ENCODE measurements around the gene PRKCZ. TPM values are rescaled to one million over a fixed set of nuclear protein-coding genes. Genes with fewer than 3 reads are reported as not detected.
A peak's percentile ranks its signal among the peaks of the same experiment; 100 is the strongest.

Gene PRKCZ
- total RNA-seq, 2 donors from 2014 or later, result 60.7 to 67.8 TPM

DNA sequence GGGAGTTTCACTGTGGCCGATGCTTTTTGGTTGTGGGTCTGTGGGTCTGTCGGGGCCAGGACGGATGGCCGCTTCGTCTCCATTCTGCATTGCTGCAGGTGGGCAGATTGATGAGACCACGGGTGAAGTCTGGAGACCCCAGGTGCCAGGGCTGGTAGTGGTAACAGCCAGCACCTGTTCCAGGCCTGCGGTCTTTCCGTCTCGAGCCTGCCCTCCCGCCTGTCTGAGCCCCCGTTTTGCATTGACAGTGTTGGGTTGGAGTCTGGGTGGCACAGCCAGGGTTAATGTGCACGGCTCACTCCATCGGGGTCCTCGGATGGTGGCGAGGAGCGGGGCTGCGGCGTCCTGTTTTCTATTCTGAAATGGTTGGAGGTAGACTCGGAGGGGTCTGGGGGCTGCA, 24.2 kb downstream of the PRKCZ start:
- intact Hi-C loops (cut with DNase I, micrococcal nuclease), result no loop called here
- DNase-seq, result no peak
- no peak for ATAC-seq

DNA sequence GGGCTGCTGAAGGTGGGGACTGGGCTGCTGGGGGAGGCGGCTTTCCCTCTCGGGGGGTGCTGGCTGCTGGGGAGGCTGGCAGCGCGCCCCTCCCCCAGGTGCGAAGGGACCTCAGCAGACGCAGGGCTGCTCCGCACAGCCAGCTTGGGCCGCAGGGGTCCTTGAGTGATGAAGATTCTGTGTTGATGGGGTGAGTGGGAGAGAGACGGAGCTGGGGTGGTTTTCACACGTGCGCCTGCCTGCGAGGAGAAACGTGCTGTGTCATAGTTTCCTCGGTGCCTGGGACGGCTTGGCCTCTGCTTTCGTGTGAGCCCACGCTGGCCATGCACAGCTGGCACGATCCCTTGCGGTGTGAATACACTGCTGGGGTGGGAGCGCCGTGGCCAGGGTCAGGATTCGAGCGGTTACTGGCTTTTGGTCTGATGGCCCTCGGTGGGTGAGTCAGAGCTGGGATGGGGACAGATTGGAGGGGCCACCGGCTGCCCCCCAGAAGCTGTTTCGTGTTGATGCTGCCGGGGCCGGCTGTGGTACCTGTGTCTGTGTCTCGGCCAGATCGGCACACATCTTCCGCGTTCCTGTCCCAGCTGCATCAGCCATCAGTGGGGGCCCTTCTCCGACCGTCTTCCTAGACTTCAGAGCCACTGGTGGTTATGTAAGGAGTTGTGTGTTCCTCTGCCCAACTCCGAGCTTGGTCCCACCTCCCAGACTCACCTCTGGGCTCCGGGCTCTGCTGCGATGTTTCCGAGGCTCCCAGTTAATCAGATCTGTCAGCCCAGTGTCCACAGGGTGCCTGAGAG, 24.9 kb downstream of the PRKCZ start:
- no peak for ATAC-seq
- no peak for DNase-seq
- intact Hi-C loops (cut with DNase I, micrococcal nuclease), result no loop called here

DNA sequence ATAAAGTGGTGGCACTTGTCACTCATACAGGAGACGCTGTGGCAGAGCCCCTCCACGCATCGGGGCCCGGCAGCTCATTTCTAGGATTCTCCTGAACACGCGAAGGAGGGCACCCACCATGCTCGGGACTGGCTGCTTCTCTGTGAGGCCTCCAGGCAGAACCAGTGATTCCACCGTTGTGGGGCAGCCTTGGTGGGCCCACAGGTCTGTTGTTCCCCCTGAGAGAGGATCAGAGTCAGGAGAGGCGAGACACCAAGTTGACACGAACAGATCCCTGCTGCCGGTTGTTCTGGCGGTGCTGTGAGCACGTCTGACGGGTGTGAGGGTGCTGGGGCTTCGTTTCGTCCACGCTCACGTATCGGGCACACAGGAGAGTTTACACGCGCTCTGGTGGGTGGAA, 26.6 kb downstream of the PRKCZ start:
- ATAC-seq, result no peak
- intact Hi-C loops (cut with DNase I, micrococcal nuclease), result no loop called here
- DNase-seq, result no peak

DNA sequence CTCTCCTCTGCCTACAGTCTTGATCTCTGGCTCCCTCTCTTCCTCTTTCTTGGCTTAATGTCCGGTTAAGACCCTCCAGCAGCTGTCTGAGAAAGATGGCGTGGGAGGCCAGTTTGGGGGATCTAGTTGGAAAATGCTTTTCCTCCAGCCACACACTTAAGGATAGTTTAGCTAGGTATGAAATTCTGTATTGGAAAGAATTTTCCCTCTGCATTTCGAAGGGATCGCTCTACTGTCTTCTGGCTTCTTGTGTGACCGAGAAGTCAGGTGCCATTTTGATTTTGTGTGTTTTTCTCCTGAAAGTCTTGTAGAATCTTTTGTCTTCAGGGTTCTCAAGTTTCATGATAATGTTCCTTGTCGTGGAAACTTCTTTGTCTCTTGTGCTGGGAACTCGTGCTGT, 28.0 kb downstream of the PRKCZ start:
- intact Hi-C loops (cut with DNase I, micrococcal nuclease), result no loop called here
- DNase-seq (no peak), ATAC-seq (no peak)

DNA sequence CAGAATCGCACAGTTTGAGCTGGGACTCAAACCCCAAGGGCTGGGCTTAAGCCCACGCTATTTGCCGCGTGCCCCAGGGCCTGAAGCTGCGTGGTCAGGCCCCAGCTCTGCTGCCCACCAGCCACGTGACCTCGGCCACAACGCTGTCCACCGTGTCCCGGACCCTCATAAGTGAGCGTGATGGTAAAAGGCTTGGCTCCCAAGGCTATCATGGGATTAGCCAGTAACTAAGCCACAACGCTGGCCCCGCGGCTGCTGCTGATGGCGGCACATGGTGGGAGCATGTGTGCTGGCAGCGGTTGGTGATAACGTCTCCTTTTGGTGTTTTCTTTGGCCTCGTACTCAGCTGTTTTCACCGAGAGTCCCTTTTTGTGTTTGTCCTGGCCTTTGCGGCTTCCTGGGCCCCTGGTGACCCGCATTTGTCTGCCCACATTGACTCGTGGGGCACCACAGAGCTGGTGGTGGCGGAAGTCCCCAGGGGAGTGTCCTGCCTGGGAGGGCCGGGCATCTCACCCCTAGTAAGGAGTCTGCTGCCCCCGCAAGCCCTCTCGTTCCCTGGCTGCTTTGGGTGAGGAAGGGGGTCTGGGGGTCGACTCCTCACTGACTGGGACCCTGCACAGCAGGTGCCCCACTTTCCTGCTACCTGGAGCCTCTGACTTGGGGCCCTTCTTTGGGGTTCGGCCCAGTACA, 29.3 kb downstream of the PRKCZ start:
- intact Hi-C loops (cut with DNase I, micrococcal nuclease), result no loop called here
- no peak for DNase-seq
- no peak for ATAC-seq

DNA sequence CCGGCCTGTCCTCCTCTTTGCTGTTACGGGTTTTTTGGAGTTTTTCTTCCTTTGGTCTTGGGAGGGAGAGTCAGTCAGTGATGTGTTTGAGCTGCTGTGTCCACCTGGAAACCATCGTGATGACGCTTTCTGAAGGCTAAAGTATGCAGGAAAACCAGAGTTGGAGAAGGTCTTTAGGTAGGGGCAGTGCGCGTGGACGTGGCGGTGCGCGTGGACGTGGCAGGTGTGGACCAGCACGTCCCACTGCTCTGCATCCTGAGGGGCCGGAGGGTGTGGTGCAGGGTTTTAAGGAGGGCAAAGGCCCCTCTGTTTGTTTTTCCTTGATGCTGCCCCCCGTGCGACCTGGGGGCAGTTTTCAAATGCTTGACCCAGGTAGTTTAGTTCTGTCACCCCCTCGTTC, 29.9 kb downstream of the PRKCZ start:
- ATAC-seq, result no peak
- DNase-seq, result no peak
- intact Hi-C loops (cut with DNase I, micrococcal nuclease), result no loop called here

DNA sequence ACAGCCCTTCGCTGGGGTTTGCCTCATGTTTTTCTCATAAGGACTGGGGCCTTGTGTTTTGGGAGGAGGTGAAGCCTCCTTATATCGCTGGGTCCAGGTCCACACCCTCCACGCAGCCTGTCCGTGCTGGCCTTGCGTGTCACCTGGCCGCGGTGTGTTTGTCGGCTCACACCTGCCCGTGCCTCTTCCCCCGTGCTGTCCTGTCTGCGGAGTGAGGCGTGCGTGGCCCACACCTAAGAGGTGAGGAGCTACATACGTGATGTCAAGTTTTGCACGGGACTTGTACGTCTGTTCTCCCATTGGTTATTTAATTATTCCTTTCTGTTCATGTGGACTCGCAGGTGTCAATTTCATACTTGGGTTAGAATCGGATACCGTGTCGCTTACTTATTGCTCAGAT, 30.7 kb downstream of the PRKCZ start:
- no peak for ATAC-seq
- no peak for DNase-seq
- intact Hi-C loops (cut with DNase I, micrococcal nuclease), result no loop called here

DNA sequence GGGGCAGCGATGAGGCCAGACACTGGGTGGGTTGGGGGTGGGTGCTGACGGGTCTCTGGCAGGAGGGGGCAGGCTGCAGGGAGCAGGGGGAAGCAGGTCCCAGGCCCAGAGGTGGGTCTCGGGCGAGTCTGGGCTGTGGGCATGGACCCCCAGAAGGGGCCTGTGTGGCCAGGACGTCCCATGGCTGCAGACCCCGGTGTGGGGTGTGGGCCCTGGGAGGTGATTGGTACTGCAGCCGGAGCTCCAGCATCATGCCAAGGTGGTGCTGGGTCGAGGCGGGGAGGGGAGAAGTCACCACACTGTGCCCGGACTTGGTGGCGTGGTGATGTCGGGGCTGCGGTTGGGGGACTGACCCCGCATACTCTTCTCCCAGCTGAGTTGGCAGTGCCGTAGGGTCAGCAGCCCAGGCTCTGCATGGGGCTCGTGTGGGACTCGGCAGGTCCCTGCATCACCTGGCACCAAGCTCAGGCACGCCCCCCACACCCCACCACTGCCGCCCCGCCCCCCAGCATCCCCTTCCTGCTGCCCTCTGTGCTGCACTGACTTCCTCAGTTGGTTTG, 31.2 kb downstream of the PRKCZ start:
- intact Hi-C loops (cut with DNase I, micrococcal nuclease), result no loop called here
- ATAC-seq, result no peak
- no peak for DNase-seq

DNA sequence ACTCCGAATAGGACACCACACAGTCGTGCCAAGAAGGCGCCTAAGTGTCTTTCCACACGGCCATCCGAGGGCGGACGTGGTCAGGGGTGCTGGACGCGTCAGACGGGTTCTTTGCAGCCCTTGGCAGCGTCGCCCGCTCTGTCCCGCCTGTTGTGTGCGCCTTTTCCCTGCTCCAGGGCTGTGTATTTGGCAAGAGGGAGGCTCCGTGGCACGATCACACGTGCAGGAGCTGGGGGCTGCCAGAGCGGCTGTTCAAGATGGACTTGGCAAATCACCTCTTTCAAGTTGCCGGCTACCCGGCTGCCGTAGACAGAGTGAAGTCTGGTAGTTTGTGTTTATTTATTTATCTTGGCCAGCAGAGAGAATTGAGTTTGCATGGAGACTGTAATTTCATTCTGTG, 31.9 kb downstream of the PRKCZ start:
- intact Hi-C loops (cut with DNase I, micrococcal nuclease), result no loop called here
- DNase-seq, result no peak
- ATAC-seq, result no peak

DNA sequence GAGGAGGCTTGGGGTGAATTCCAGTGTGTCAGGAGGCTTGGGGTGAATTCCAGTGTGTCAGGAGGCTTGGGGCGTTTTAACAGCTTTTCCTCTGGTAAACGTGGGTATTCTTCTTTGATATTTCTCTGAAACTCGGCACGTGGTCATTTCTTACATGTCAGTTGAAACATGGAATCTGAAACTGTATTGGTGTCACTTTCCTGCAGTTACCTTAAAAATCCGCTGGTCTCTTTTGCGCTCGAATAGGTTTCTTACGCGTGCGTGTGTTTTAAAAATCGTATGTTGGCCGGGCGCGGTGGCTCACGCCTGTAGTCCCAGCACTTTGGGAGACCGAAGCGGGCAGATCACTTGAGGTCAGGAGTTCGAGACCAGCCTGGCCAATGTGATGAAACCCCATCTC, 33.5 kb downstream of the PRKCZ start:
- no peak for ATAC-seq
- intact Hi-C loops (cut with DNase I, micrococcal nuclease), result no loop called here
- DNase-seq, result no peak

DNA sequence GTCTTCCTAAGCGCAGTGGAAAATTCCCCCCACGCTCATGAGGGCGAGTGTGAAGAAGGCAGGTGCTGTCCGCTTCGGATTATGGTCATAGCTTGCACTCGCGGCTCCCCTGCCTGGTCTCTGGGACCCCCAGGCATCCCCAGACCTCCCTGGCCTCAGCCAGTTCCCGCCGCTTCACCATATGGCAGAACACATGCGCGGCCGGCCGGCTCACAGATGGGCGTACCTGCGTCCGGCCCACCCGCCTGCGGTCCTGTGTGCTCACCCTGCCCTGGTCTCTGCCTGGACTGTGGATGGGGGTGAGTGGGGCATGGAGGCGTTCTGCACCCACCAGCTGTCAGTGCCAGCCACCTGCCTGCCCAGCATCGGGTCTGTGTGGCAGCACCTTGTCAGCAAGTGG, 34.1 kb downstream of the PRKCZ start:
- no peak for ATAC-seq
- no peak for DNase-seq
- intact Hi-C loops (cut with DNase I, micrococcal nuclease), result no loop called here

DNA sequence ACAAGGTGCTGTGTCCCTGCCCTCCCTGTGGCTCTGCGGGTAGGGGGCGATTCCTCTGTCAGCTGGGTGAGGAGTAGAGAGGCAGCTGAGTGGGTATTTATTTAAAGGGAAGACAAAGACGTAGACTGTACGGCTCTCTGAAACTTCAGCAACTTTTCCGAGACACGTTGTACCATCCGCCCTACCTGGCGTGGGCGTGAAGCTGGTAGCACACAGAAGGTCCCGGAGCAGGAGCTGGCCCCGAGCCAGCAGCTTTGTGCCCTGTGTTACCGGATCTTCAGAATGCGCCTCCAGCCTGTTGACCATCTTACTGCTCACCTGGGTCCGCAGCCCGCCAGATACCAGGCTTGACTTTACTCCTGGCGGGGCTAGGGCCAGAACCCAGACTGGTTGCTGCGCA, 34.9 kb downstream of the PRKCZ start:
- intact Hi-C loops (cut with DNase I, micrococcal nuclease), result no loop called here
- DNase-seq (no peak), ATAC-seq (no peak)

DNA sequence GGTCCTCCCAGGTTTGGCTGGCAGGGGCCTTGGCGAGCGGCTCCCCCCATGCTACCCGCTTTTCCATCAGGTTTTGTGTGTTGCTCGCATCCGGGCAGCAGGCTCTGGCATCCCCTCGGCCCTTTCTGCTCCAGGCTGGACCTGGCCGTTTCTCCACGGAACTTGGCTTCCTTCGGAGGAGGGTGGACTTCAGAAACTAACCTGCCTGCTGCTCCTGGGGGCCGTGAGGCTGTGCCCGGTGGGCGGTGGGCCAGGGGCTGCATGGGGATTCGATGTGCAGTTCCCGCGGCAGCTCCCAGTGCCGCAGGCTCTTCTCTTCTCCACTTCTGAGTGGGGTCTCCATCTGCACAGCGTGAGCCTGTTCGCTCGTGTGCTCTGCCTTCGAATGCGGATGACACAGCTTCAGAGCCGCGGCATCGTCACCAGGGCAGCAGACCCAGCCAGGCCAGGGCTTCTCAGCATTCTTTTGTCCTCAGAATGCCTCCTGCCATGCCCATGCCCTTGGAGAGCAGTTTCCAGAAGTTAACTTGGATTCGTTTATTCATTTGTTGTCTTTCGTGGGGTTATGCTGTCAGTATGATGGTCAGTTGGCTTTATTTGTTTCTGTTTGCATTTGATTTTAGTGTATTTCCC, 36.4 kb downstream of the PRKCZ start:
- intact Hi-C loops (cut with DNase I, micrococcal nuclease), result no loop called here
- DNase-seq (no peak), ATAC-seq (no peak)

DNA sequence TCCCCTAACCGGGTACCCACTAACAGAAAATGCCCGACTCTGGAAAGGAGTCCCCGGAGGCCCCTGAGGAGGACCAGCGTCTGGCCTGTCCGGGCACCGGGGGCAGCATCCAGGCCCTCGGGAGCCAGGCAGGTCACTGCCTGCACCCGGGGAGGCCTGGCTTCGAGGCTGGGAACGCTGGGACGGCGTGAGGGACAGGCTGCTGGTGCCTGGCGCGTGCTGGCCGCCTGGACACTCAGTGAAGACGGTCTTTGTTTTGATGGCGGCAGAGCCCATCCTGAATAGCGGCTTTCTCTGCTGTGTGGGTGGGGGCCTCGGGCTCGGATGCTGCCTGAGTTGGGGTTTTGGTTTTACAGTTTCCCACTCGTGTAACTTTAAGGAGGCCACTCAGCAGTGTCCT, 37.6 kb downstream of the PRKCZ start:
- no peak for ATAC-seq
- intact Hi-C loops (cut with DNase I, micrococcal nuclease), result no loop called here
- DNase-seq, result no peak

DNA sequence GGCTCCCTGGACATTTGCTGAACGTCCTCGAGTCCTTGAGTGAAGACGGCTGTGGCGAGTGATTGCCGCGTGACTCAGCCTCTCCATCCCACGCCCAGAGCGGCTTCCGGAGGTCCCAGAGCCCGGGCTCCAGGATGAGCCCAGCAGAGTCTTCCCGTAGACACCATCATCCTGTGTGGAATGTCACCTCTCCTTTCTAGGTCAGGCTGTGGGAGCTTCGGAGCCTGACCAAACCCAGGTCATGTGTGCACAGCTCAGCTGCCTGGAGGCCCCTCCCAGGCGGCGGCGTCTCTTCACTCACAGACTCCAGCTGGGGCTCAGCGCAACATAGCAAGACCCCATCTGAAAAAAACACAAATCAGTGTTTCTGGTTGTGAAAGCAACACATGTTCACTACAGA, 38.2 kb downstream of the PRKCZ start:
- ATAC-seq (no peak), DNase-seq (no peak)
- intact Hi-C loops (cut with DNase I, micrococcal nuclease), result no loop called here

DNA sequence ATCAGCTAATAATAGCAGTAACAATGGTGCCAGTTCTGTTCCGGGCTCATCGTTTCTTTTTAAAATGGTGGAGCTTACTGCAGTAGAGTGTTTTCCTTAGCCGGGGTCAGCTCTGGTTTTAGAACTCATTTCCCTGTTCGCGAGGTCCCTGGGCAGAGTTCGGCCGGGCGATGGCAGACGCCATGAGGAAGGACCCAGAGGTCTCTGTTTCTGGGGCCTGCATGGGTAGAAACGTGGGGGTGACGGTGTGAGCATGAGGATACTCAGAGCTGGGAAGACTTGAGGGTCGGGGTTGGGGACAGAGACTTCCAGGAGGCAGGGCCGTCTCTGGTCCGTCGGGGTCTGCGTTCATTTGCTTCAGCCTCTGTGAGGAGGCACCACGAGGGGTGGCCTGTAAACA, 38.8 kb downstream of the PRKCZ start:
- intact Hi-C loops (cut with DNase I, micrococcal nuclease), result no loop called here
- DNase-seq (no peak), ATAC-seq (no peak)

DNA sequence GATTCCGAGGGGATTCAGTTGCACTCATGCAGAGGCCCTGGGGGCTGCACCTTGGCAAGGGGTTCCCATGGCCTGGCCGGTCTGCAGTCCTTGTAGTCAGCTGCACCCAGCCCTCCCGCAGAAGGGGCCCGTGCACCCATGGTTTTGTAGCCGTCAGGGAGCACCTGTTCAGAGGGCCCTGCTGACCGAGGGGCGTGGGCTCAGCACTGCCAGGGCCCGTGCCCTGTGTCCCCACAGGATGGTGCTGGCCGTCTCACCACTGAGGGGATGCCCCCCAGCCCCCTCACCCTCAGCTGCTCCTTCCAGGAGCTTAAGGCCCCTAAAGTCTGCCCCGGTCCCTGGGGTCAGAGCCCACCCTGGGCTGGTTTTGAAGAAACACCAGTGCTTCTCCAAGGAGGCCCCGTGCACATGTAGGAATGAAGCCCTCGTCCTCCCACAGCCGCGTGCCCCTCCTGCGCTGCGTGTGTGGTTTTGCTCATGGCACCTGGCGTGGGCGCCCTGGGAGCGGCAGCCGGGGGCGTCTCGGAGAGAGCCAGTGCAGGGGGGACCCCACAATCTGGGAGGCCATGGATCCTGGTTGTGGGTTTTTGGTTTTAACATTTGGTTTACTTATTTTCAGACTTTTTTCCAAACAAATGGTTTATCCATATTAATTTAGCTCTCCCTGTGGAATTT, 40.1 kb downstream of the PRKCZ start:
- DNase-seq, result no peak
- intact Hi-C loops (cut with DNase I, micrococcal nuclease), result no loop called here

DNA sequence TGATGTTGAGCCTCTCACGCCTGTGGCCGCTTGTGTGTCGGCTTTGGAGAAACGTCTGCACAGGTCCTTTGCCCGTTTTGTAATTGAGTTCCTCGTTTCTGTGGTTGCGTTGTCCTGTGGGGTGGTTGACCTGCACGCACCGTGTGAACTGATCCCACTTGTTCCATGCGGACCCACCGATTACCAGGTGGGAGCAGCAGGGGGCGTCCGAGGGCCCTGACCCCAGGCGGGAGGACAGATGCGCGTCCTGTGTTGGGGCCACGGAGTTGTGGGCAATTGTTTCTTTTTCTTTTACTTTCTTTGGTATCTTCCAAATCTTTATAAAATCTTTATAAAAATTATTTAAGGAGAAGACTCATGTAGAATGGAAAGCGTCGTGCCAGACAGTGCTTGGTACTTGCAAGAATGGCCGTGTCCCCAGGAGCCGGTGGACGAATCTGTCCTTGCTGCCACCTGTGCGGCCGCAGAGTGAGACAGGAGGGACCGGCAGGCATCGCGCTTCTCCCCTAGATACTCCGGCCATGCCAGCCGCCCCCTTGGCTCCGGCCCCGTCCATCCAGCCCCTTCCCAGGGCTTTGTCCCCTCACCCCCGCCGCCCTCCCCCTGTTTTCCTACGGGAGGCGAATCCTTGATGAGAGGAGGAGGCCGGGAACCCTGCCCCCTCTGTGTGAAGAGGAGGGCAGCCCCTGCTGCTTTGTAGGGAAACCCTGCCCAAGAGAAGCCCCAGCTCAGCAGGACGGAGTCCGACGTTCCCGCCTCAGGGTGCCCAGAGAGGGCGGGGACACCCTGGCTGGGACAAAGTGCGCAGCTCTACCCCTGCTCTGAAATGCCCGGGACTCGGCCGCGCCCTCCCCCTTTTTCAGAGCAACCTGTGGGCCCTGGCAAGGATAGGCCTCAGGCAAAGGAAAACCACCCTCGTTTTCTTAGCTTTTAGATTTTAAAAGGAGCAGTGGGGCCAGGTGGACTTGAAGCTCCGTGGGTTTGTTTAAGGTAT, 41.7 kb downstream of the PRKCZ start:
- peak; percentile 95 for ATAC-seq
- peak; percentile 70 to 77 for DNase-seq
- intact Hi-C loops (cut with DNase I, micrococcal nuclease), result no loop called here

More for the DNA sequence above, 40.1 kb downstream of the PRKCZ start:
- ATAC-seq, result no peak
